Breast epithelium (tissue), 4 donors: ENCODE data around the gene SLC38A9. TPM values are rescaled to one million over a fixed set of nuclear protein-coding genes. Genes with fewer than 3 reads are reported as not detected.
"Not testable (repeated sequence)": the region's sequence is repeated elsewhere in the genome, so short reads cannot be mapped to it uniquely, and the experiment has no call there.

Experiments used
- DNase-seq, 2 donors: peaks; one replicate each; pipeline ENCODE4 v3.0.0-alpha.2; 2019; ENCODE audit warnings: low spot score in 2 of 2
- H3K27ac ChIP-seq, 2 donors: fragments of 200-600 bp; sonication (generic) in 1 of 2; one replicate each; pipeline ENCODE4 v1.5.1; 2016 to 2019; ENCODE audit warnings: mild to moderate bottlenecking in 1 of 2
- H3K27me3 ChIP-seq, 2 donors: fragments of 200-600 bp; sonication (generic) in 1 of 2; one replicate each; pipeline versions ENCODE4 v1.5.1 to v1.6.0; 2017 to 2019; ENCODE audit warnings: control low read depth in 1 of 2, mild to moderate bottlenecking in 1 of 2
- H3K36me3 ChIP-seq: fragments of 200-600 bp; one replicate; pipeline ENCODE4 v1.5.1; 2019
- H3K4me1 ChIP-seq, 2 donors: fragments of 200-600 bp; sonication (generic); one replicate each; pipeline ENCODE4 v1.5.1; 2016 to 2019; ENCODE audit warnings: control low read depth in 1 of 2
- H3K4me3 ChIP-seq, 3 donors: fragments of 200-600 bp; sonication (generic); 1 replicate in 2 of 3; 2 replicates in 1 of 3; pipeline ENCODE4 v1.5.1; 2016 to 2019; ENCODE audit warnings: mild to moderate bottlenecking in 3 of 3, moderate library complexity in 2 of 3
- H3K9me3 ChIP-seq, 2 donors: fragments of 200-600 bp; sonication (generic) in 1 of 2; one replicate each; pipeline ENCODE4 v1.5.1; 2016 to 2019; ENCODE audit warnings: control low read depth in 1 of 2
- POLR2A ChIP-seq: fragments of 450-650 bp; IDR thresholded peaks from one replicate; pipeline ENCODE4 v1.6.1; 2016; ENCODE audit warnings: antibody characterized with exemption, mild to moderate bottlenecking, moderate library complexity
- POLR2AphosphoS5 ChIP-seq, 3 donors: sonication (generic); formaldehyde crosslinking; IDR thresholded peaks; one replicate each; pipeline ENCODE4 v1.6.1; 2017; ENCODE audit warnings: antibody characterized with exemption in 3 of 3
- intact Hi-C: fragments of 100-400 bp; cut with DNase I; formaldehyde crosslinking; loops from one replicate; pipeline ENCODE4 v1.15.1; 2023; ENCODE audit warnings: low total_unique reads
- total RNA-seq, 3 donors: library from RNA; depleted of rRNA; stranded (reverse); fragments of >200 nt; gene quantifications; one replicate each; pipeline ENCODE4 v1.1.0, GENCODE V29; 2016
- TF ChIP-seq, protein P1 (sequence below), 3 donors: fragments of 450-650 bp; IDR thresholded peaks; one replicate each; pipeline ENCODE4 v1.5.1; 2016 to 2017; ENCODE audit warnings: antibody characterized with exemption in 3 of 3, mild to moderate bottlenecking in 3 of 3, moderate library complexity in 3 of 3

SLC38A9 gene
- total RNA-seq, 3 donors from 2014 or later: 25.2 to 35.1 (median 28.6) TPM

DNA sequence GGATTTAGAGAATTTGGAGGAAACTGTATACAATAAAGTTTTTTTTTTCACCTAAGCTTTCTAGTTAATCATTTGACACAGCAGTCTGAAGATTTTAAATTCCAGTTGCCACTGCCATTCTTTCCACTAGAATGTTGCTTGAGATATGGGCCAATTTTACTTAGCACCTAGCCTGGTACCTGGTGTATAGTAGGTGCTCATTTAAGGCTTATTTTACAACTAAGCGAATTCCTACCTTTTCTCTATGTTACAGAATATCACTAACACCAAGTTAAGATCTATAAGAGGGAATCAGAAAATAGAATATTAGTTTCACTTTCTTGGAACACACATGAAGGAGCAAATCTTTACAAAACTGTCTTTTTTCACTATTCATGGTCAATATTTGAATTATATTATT is 22.5 kb upstream of the SLC38A9 start:
- no peaks in the 10 kb centered on the region for H3K4me1 ChIP-seq
- H3K4me3 ChIP-seq: no peak overlapping the region
- intact Hi-C loops: no loop called here
- H3K9me3 ChIP-seq: no peaks in the 10 kb centered on the region
- H3K27me3 ChIP-seq: no peaks in the 10 kb centered on the region
- no peaks in the 10 kb centered on the region for H3K36me3 ChIP-seq
- no peak for DNase-seq
- no peak overlapping the region for H3K27ac ChIP-seq
- no peak for TF ChIP-seq POLR2AphosphoS5 (IDR thresholded peaks at IDR 0.05)
- TF ChIP-seq, protein P1, sequence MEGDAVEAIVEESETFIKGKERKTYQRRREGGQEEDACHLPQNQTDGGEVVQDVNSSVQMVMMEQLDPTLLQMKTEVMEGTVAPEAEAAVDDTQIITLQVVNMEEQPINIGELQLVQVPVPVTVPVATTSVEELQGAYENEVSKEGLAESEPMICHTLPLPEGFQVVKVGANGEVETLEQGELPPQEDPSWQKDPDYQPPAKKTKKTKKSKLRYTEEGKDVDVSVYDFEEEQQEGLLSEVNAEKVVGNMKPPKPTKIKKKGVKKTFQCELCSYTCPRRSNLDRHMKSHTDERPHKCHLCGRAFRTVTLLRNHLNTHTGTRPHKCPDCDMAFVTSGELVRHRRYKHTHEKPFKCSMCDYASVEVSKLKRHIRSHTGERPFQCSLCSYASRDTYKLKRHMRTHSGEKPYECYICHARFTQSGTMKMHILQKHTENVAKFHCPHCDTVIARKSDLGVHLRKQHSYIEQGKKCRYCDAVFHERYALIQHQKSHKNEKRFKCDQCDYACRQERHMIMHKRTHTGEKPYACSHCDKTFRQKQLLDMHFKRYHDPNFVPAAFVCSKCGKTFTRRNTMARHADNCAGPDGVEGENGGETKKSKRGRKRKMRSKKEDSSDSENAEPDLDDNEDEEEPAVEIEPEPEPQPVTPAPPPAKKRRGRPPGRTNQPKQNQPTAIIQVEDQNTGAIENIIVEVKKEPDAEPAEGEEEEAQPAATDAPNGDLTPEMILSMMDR (IDR thresholded peaks at IDR 0.05): no peak
- no peak for TF ChIP-seq POLR2A

DNA sequence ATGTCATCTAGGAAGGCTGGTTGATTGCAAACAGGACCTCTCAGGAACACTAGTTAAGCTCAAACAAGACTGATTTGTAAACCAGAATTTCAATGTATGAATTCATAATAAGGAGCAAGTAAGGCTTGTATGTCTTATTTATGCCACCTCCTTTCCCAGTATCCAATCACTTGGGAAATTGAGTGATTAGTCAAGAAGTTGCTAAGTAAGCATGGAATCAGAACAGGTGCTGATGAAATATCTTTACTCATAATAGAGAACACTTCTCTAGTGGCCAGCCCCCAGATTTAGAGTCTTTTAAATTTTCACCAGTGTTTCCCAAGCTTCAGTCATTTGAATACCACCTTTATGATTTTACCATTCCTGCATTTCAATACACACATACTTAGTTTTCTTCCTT is 20.5 kb upstream of the SLC38A9 start:
- Histone ChIP-seq H3K27ac (no peak overlapping the region), H3K27me3 (no peaks in the 10 kb centered on the region), H3K4me1 (no peaks in the 10 kb centered on the region), H3K4me3 (no peak overlapping the region), H3K9me3 (no peaks in the 10 kb centered on the region), H3K36me3 (no peaks in the 10 kb centered on the region)
- no peak for TF ChIP-seq POLR2A
- TF ChIP-seq POLR2AphosphoS5 (IDR thresholded peaks at IDR 0.05): no peak
- TF ChIP-seq, protein P1 (IDR thresholded peaks at IDR 0.05): no peak
- DNase-seq: no peak
- intact Hi-C loops: no loop called here

DNA sequence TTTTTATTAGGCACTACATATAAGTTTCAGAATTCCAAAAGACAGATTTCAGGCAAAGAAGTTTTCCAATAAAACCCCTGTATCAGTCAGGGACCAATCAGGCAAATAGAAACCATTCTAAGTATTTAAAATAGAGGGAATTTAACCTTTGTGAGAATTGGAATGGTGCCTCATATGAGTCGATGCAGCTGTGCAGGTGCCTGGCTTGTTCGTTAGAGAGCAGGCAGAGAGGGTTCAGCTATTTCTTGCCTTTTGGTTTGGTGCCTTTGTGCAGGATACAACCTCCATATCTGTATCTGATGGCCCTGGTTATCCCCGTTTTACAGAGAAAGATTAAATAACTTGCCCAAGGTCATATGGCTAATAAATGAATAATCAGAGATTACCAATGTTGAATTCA is 19.7 kb upstream of the SLC38A9 start:
- H3K9me3 ChIP-seq: no peaks in the 10 kb centered on the region

DNA sequence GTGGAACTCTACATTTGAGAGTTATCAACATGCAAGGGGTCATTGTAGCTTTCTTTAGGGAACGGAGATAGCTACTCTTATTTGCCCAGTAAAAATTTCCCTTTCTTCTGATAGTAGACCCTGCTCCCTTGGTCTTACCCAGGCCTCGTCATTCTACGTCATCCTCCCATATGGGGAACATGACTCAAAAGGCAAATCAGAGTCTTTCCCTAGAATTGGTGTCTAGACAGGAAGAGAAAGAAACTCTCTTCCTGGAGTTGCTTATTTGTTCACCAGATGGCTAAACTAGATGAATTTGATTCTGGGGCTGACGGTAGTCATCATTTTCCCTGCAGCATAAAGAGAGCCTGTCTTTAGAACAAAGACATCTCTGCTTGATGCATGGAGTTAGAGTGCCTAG is 12.2 kb upstream of the SLC38A9 start:
- no peak overlapping the region for H3K27ac ChIP-seq
- H3K27me3 ChIP-seq: no peaks in the 10 kb centered on the region
- H3K36me3 ChIP-seq: no peaks in the 10 kb centered on the region
- no peak for TF ChIP-seq POLR2AphosphoS5 (IDR thresholded peaks at IDR 0.05)
- TF ChIP-seq, protein P1 (IDR thresholded peaks at IDR 0.05): no peak
- no peak overlapping the region for H3K4me3 ChIP-seq
- DNase-seq: no peak
- intact Hi-C loops: no loop called here
- no peaks in the 10 kb centered on the region for H3K4me1 ChIP-seq
- H3K9me3 ChIP-seq: no peaks in the 10 kb centered on the region

More for the DNA sequence above, 19.7 kb upstream of the SLC38A9 start:
- Histone ChIP-seq H3K4me3 (no peak overlapping the region), H3K4me1 (no peaks in the 10 kb centered on the region), H3K27ac (no peak overlapping the region), H3K27me3 (no peaks in the 10 kb centered on the region), H3K36me3 (no peaks in the 10 kb centered on the region)
- intact Hi-C loops: no loop called here
- TF ChIP-seq POLR2A: no peak
- no peak for TF ChIP-seq POLR2AphosphoS5 (IDR thresholded peaks at IDR 0.05)
- TF ChIP-seq, protein P1 (IDR thresholded peaks at IDR 0.05): no peak
- DNase-seq: no peak

DNA sequence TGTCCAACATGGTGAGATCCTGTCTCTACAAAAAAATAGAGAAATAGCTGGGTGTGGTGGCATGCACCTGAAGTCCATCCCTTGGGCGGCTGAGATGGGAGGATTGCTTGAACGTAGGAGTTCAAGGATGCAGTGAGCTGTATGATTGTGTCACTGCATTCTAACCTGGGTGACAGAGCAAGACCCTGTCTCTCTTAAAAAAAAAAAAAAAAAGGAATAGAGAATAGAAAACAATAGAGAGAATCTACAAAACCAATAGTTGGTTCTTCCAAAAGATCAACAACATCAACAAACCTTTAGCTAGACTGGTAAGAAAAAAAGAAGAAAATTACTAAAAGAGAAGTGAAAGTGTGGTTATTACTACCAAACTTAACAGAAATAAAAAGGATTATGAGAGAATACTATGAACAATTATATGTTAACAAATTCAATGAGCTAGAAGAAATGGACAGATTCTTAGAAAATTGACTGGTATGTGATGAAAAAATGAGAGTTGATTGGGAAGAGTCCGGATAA is 8.1 kb upstream of the SLC38A9 start:
- Histone ChIP-seq H3K4me1 (no peaks in the 10 kb centered on the region), H3K4me3 (no peak overlapping the region), H3K27me3 (no peaks in the 10 kb centered on the region), H3K36me3 (no peaks in the 10 kb centered on the region), H3K9me3 (no peaks in the 10 kb centered on the region), H3K27ac (no peak overlapping the region)
- no peak for DNase-seq
- TF ChIP-seq, protein P1 (IDR thresholded peaks at IDR 0.05): no peak
- TF ChIP-seq POLR2AphosphoS5 (IDR thresholded peaks at IDR 0.05): no peak
- TF ChIP-seq POLR2A: no peak
- intact Hi-C loops: no loop called here

DNA sequence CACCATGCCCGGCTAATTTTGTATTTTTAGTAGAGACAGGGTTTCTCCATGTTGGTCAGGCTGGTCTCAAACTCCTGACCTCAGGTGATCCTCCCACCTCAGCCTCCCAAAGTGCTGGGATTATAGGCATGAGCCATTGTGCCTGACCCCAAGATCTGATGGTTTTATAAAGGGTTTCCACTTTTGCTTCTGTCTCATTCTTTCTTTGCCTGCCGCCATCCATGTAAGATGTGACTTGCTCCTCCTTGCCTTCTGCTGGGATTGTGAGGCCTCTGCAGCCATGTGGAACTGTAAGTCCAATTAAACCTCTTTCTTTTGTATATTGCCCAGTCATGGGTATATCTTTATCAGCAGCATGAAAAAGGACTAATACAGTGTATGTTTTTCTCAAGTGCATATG is 6.9 kb upstream of the SLC38A9 start:
- H3K4me3 ChIP-seq, H3K36me3 ChIP-seq, H3K27ac ChIP-seq, DNase-seq, H3K27me3 ChIP-seq, H3K4me1 ChIP-seq, H3K9me3 ChIP-seq, intact Hi-C loops: not testable (repeated sequence)
